ENCODE measurements around the gene TMPRSS5.

- no peak for TF ChIP-seq CTCF (IDR thresholded peaks at IDR 0.05; ENCODE audit: insufficient read depth, low read length)
- no peak for TF ChIP-seq GABPA (IDR thresholded peaks at IDR 0.05; ENCODE audit: low read depth)
These were observed 22.5 kb downstream of the TMPRSS5 start for GRCh38 chr11:113683481-113684046.
